GM21786 (cell line): Measurements from ENCODE around the gene CXCR2.
A peak's percentile ranks its signal among the peaks of the same experiment; 100 is the strongest.
"Not testable (repeated sequence)": the region's sequence is repeated elsewhere in the genome, so short reads cannot be mapped to it uniquely, and the experiment has no call there.

Experiments used
- ATAC-seq: cut with Tn5 transposase; IDR thresholded peaks from one replicate; pipeline ENCODE4 v1.9.1; 2021; ENCODE audit not compliant: unreplicated experiment

Gene CXCR2

DNA sequence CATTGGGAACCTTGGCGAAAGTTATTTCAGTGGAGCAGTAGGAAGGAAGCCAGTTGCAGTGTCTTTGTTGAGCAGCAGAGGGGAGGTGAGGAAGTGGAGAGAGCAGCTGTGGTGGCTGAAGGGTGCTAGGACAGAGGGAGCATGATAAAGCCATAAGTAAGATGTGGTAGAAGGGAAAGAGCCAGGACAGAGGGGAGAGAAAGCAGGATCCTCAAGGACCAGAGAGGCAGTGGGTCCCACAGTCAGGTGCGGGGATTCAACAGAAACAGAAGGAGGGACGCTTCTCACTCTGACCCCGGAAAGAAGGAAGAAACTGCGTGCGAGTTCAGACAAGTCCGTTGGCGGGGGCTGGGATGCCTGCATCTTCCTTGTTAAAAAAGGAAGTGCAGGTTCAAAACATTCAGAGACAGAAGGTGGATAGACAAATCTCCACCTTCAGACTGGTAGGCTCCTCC, at the start of gene CXCR2:
TSS of gene CXCR2 (plus strand) at position 403 of the 455 bp plus-strand sequence. CDS start 8,774 bp downstream, outside the sequence.
- no peak for ATAC-seq

DNA sequence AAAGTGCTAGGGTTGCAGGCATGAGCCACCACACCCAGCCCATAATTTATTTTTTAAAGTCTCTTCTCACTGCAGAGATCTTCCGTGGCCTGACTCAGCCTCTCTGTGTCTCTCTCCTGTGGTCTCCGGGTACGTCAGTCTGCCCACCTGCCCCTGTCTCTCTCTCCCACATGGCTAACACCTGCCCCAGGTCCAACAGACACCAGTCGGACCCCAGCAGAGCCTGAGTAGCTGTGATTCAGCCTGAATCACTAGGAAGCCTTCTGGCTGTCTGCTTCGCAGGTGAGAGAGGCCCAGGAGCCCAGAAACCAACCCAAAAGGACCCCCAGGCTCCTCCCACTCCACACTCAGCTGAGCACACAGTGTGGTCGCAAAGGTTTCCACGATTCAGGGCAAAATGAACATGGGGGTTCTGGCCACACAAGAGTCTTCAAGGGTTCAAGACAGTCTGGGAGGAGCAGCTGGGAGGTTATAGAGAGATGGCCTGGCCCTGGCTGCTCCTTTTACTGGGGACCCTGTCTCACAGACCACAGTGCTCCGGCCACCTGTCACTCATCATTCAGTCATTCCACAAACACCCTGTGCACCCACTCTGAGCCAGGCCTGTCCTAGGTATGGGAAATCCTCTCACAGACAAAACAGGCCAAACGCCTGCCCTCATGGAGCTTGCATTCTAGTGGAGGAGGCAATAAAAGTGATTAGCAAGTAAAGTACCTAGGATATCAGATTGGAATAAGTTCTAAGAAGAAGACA, 48.2 kb upstream of the CXCR2 start:
- no peak for ATAC-seq

DNA sequence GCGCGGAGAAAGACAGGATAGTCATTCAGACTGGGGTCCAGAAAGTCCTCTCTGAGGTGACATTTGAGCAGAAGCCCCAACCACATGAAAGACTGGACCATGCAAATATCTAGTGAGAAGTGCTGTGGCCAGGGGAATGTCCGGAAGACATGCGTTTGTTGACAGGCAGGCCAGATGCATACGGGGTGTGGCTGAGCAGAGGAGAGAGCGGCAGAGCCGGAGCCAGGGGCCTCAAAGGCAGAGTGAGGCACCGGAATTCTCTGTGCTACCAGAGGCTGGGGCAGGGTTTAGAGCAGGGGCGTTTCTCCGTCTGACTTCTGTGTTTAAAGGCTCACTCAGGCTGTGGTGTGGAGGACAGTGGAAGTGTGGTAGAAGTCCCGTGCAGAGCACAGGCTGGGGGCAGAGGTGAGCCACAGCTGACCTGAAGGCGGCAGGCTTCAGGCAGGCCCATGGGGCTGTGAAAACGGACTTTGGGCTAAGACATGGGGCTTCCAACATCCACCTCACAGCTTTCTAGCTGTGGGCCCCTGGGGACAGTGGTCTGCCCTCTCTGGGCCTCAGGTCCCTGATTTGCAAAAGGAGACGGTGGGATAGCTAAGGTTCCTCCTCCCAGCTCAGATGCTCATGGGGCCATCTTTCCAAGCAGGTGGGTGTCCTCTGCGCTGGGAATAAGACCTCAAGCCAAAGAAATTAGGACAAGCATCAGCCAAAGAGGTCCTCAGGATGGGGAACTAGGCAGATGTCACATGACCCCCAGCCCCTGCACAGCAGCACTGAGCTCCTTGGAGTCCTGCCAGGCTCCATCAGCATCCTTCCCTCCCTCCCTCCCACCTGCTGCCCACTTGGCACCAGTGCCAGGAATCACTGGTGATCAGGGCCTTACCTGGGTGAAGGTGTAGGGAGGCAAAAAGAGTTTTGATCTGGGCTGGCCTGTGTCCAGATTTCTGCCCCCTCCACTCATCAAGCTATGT, 45.6 kb upstream of the CXCR2 start:
- ATAC-seq: no peak

DNA sequence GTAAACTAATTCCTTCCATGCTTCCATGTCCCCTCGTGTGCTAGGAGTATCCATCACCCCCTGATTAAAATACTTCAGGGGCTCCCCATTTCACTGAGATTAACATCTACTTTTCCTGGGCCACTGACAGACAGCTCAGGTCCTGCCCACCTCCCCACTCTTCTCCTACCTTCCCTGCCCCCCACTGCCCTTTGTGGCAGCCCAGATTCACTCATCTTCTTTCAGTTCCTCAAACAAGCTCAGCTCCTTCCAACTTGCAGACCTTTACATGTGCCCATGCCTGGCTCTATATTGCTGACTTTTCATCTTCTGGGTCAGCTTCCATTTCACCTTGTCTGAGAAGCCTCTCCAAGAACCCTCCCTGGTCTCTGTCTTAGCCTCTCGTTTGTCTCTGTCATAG, 44.8 kb upstream of the CXCR2 start:
- peak; percentile 95 for ATAC-seq

DNA sequence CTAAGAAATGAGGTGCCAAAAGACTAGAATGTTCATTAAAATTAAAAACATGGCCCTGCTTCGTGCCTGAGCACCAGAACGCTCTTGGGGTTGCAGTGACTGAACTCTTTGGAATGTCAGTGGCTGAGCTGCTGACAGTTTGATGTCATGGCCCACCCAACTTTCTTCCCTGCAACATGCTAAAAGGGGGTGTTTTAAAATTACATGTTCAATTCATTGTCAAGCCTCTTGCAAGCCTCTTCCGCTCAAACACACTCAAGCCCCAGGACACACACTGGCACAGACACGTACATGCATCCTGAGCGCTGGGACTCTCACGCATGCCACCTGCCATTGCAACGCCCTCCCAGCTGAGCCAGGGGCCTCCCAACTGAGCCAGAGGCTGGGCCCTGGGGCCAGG, 44.1 kb upstream of the CXCR2 start:
- ATAC-seq: no peak

DNA sequence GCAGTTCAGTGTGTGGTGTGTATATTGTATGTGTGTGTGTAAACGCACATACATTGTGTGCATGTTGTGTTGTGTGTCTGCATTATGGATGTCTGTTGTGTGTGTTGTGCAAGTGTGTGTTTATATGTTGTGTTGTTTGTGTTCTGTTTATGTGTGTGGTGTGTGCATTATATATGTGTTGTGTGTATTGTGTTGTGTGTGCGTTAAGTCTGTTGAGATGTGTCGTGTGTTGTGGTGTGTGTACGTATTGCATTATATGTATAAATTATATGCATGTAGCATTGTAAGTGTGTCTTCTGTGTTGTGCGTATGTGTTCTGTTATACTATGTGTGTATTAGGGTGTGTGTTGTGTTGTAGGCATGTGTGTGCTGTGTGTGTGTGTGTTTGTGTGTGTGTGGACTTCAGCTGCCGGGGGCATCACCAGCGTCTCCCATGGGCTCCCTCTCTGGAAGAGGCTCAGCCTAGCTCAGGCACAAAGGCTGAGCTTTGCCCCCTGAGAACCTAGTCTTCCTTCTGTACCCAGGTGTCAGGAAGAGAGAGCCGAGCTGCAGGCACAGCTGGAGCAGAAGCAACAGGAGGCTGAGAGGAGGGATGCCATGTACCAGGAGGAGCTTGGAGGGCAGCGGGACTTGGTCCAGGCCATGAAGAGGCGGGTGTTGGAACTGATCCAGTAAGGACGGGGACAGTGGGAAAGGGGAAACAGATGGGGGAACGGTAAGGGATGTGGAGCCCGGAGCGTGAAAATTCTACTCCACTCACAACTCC, 43.1 kb upstream of the CXCR2 start:
- ATAC-seq: no peak

DNA sequence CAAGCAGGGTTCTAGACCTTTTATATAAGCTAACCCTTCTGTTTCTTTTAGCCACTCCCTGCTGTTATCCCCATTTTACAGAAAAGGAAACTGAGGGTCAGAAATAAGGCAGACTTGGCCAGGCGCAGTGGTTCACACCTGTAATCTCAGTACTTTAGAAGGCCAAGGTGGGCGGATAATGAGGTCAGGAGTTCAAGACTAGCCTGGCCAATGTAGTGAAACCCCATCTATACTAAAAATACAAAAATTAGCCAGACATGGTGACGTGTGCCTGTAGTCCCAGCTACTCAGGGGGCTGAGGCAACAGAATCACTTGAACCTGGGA, 42.5 kb upstream of the CXCR2 start:
- ATAC-seq: no peak

DNA sequence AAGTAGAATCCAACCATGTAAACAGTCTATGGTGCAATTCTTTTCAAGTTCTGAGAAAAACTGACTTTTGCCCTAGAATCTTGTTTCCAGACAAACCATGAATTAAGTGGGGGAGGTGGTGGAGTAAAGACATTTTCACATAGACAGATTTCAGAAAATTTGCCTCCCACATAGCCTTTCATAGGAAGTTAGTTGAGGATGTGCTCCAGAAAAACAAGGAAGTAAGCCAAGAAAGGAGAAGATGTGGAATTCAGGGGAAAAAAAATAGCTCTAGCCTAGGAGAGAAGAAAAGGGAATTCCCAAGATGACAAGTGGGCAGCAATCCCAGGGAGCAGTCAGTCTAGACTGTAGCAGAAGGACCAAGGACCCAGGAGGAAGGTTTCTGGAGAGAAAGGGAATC, 39.4 kb upstream of the CXCR2 start:
- ATAC-seq: no peak

DNA sequence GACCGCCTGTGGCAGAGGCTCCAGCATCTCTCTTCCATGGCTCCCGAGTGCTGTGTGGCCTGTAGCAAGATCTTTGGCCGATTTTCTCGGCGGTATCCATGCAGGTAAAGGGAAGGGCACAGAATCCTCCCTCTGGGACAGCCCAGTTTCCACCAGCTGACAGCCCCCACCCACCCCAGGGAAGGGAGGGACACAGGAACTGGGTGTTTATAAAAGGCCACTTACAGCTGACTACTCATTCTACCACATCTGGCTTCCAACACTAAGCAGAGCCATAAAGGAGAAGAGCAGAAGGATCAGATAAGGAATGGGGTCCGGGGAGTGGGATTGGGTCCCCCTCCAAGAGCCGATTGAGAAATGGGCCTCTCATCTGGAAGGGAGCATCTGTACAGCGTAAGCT, 36.6 kb upstream of the CXCR2 start:
- ATAC-seq: no peak

DNA sequence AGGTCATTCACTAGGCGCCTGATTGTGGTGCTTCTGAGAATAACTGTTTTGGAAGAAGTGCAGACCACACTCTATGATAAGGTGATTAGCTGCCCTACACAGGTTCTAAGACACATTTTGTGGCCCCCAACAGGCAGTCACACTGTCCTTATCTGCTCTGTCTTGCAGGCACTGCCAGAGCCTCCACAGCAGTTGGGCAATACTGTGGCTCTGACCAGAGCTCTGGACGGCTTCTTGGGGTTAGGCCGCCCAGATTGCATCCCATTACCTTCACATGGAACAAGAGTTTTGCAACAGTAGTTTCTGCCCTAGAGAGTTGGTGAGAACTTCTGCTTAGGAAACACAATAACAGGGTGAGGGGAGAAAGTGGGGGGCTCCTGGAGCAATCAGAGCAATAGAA, 34.1 kb upstream of the CXCR2 start:
- ATAC-seq: no peak

DNA sequence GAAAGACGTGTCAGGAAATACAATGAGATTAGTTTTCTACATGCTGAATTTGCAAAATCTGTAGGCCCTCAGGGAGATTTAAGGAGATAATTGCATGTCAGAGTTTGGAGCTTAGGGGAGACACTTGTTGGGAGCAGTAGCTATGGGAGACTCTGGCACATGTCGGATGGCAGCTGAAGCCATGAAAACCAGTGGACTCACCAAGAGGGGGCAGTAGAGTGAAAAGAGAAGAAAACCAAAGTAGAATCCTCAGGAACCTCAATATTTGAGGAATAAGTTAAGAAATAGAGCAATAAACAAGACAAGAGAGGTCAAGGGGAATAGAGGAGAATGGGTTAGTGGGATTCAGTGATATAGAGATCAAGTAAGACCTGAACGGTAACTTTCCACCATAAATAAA, 31.9 kb upstream of the CXCR2 start:
- no peak for ATAC-seq

DNA sequence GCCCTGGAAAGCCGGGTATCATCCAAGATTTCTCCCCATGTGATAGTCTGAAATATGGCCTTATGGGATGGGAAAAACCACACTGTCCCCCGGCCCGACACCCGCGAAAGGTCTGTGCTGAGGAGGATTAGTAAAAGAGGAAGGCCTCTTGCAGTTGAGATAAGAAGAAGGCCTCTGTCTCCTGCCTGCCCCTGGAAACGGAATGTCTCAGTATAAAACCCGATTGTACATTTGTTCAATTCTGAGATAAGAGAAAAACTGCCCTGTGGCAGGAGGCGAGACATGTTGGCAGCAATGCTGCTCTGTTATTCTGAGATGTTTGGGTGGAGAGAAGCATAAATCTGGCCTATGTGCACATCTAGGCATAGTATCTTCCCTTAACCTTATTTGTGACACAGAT, 30.0 kb upstream of the CXCR2 start:
- ATAC-seq: no peak

DNA sequence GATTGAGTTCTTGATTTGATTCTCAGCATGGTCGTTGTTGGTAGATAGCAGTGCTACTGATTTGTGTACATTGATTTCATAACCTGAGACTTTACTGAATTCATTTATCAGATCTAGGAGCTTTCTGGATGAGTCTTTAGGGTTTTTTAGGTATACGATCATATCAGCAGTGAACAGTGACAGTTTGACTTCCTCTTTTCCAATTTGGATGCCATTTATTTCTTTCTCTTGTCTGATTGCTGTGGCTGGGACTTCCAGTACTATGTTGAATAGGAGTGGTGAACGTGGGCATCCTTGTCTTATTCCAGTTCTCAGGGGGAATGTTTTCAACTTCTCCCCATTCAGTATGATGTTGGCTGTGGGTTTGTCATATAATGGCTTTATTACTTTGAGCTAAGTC, 27.9 kb upstream of the CXCR2 start:
- ATAC-seq: no peak

DNA sequence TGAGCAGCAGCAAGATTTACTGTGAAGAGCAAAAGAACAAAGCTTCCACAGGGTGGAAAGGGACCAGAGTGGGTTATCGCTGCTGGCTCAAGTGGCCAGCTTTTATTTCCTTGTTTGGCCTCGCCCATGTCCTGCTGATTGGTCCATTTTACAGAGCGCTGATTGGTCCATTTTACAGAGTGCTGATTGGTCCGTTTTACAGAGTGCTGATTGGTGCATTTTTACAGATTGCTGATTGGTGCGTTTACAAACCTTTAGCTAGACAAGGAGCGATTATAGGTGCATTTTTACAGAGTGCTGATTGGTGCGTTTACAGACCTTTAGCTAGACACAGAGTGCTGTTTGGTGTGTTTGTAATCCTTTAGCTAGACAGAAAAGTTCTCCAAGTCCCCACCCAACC, 17.0 kb upstream of the CXCR2 start:
- ATAC-seq: not testable (repeated sequence)

DNA sequence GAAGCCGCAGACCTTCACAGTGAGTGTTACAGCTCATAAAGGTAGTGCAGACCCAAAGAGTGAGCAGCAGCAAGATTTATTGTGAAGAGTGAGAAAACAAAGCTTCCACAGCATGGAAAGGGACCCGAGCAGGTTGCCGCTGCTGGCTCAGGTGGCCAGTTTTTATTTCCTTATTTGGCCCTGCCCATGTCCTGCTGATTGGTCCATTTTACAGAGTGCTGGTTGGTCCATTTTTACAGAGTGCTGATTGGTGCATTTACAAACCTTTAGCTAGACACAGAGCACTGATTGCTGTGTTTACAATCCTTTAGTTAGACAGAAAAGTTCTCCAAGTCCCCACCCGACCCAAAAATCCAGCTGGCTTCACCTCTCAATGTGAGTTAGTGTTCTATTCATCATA, 4.0 kb upstream of the CXCR2 start:
- not testable (repeated sequence) for ATAC-seq

DNA sequence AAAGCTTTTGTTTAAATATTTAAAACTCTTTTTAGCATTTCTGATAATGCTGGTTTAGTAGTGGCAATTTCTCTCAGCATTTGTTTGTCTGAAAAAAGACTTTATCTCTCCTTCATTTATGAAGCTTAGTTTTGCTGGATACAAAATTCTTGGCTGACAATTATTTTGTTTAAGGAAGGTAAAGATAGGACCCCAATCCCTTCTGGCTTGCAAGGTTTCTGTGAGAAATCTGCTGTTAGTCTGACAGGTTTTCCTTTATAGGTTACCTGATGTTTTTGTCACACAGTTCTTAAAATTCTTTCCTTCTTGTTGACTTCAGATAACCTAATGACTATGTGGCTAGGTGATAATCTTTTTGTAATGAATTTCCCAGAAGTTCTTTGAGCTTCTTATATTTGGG, 3.5 kb upstream of the CXCR2 start:
- not testable (repeated sequence) for ATAC-seq

DNA sequence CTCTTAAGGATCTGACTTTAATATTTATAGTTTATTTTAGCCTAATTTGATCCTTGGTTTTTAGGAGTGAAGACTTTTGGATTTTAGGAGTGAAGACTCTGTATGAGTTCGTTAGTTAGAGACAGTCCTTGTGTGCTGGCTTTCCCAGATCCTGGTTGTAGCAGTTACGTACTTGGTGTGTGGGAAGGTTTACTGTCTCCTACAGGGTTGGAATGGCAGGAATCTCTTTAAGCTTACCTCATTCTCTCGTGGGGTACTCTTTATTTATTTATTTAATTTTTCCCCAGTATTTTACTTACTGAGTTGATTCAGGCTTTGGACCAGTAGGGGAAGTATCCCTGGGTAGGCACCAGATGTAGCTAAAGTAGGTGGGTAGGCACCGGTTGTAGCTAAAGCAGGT, 1.8 kb upstream of the CXCR2 start:
- no peak for ATAC-seq

DNA sequence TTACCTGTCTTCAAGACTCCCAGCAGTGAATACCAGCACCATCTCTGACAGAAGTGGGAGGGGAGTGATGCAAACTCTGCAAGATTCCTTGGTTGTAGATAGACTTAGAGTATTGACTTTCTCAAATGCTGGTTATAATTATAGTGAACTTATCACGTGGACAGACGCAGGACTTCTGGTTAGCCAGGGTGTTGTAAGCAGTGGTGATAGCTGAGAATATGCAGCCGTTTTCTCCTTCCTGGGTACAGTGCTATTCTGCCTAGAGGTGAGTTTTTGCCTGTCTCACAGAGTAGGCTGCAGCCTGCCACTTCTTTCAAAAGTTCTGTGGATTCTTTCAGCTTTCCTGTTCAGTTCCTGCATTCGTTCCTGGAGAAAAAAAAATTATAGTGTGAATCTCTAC, 733 bp upstream of the CXCR2 start:
- no peak for ATAC-seq

DNA sequence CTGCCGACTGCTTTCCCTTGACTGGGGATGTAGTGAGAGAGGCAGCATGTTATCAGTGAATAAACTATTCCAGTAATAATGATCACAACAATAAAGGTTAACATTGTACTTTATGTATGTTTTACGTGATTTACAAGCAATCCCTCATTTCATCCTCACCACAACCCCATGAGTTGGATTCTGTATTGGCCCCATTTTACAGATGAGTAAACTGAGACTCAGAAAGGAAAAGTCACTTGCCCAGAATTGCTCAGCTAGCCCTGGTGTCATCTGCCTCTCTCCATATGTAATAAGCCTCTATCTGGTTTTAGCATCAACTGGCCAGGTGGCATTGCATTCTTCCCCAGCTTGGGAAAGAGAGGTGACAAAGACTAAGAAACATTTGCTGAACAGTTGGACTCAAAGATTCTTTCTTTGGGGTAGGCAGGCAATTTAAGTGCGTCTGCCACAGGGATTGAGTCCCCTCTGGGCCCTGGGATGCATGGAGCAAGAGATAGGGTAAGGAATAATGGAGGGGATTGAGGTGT, 2.2 kb downstream of the CXCR2 start:
- ATAC-seq: no peak

DNA sequence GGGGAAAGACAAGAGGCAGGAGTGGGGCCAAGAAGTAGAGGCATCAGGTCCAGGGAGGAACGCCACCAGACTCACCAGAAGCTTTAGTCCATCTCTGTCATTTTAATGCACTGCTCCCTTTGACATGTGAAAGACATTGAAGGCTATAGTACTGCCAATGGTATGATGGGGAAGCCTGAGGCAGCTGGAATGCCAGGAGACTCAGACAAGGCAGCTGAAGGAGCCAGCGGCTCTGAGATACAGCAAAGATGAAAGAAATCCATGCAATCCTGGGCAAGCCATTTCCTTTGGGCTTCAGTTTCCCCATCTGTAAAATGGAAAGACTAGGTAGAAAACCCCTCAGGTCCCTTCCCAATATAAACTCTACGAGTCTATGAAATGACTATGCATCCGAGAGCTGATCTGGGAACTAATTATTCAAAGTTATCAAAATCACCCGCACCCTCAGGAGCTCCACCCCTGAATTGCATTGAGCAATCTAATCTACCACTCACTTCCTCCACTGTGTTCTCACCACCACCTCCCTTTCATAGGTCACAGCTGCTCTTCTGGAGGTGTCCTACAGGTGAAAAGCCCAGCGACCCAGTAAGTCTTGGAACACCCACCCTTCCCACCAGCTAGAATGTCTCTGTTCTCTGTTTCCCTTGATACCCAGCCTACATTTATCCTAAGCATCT, 3.1 kb downstream of the CXCR2 start:
- no peak for ATAC-seq
